HG03025 (cell line): Measurements from ENCODE around the gene TPRN.

Source experiments
- ATAC-seq: cut with Tn5 transposase; IDR thresholded peaks from one replicate; pipeline ENCODE4 v1.9.1; 2021; ENCODE audit warnings: mild to moderate bottlenecking, moderate library complexity; ENCODE audit not compliant: unreplicated experiment, low FRiP score

Gene TPRN

DNA sequence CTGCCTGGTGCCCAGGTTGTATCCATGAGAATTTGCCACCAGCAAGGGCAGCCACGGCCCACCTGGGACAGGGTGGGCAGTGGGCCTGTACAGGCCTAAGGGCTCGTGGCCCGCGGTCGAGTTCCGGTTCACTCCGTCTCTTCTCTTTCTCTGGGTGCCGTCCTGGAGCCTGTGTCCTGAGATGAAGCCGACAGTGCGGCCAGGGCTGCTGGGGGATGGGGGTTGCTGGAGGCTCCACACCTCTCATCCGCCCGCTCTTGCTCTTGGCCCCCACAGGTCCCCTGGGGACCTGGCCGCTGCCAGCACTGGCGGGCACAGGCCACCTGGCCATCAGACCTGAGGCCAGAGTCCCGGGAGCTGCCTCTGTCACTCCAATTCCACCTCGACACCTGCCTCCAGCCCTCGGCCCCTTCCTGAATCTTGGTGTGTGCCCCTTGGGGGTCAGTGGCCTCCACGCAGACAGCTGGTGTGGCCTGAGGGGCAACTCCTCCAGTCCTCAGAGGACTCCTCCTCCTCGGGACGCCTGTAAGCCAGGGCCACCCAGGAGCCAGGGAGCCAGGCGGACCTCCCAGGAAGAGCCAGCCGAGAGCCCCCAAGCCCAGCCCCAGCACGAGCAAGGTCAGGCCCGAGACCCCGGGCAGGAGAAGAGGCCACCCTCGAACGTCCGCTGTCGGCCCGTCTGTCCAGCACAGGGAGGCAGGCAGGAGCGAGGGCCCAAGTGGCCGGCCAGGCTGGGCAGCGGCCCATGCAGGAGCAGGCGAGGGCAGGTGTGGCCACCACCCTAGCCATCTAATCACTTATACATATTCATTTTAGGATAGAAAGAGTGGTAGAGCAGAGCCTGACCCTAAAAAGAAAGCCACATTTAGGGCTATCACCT, 35.9 kb downstream of the TPRN start:
- ATAC-seq: no peak

DNA sequence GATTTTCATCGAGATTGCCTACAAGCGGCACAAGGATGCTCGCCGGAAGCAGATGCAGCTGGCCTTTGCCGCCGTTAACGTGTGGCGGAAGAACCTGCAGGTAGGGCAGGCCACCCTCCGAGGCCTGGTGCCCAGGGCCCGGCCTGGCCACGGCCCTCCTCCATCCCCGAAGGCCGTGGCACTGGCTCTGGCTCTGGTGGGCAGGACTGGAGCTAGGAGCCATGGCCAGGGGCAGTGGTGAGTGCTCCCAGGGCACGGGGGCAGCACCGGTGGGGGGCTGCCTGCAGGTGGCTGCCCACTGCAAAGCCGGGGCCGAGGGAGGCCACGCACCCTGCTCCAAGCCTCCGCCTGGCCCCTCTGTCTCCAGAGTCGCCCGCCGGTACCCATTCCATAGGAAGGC, 36.7 kb downstream of the TPRN start:
- ATAC-seq: no peak

DNA sequence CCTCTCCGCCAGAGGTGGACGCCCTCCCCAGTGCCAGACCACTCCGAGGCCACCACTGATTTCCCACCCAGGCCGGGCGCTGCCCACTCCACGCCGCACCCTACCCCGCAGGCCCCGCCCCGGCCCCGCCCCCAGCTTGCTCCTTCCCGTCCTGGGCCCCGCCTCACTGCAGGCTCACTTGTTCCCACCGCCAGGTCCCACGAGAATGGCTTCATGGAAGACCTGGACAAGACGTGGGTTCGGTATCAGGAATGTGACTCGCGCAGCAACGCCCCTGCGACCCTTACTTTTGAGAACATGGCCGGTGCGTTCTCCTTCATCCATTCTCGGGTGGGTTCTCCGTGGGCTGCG, 37.2 kb downstream of the TPRN start:
- no peak for ATAC-seq

DNA sequence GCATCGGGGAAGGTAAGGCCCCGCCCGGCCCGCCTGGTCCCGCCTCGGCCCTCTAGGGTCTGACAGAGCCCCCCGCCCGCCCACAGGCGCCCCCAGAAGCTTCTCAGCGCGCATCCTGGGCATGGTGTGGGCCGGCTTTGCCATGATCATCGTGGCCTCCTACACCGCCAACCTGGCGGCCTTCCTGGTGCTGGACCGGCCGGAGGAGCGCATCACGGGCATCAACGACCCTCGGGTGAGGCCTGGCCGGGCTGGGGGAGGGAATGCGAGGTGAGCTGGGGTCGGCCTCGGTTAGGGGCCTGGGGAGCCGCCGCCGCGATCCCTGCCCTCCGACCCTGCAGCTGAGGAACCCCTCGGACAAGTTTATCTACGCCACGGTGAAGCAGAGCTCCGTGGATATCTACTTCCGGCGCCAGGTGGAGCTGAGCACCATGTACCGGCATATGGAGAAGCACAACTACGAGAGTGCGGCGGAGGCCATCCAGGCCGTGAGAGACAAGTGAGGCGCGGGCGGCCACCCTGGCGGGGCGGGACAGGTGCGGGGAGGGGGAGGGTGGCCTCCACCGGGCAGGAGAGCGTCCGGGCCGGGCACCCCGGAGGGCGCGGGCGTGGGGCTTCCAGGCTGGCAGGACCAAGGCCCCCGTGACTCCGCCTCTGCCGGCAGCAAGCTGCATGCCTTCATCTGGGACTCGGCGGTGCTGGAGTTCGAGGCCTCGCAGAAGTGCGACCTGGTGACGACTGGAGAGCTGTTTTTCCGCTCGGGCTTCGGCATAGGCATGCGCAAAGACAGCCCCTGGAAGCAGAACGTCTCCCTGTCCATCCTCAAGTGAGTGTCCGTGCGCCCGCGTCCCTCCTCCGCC, 37.8 kb downstream of the TPRN start:
- no peak for ATAC-seq

DNA sequence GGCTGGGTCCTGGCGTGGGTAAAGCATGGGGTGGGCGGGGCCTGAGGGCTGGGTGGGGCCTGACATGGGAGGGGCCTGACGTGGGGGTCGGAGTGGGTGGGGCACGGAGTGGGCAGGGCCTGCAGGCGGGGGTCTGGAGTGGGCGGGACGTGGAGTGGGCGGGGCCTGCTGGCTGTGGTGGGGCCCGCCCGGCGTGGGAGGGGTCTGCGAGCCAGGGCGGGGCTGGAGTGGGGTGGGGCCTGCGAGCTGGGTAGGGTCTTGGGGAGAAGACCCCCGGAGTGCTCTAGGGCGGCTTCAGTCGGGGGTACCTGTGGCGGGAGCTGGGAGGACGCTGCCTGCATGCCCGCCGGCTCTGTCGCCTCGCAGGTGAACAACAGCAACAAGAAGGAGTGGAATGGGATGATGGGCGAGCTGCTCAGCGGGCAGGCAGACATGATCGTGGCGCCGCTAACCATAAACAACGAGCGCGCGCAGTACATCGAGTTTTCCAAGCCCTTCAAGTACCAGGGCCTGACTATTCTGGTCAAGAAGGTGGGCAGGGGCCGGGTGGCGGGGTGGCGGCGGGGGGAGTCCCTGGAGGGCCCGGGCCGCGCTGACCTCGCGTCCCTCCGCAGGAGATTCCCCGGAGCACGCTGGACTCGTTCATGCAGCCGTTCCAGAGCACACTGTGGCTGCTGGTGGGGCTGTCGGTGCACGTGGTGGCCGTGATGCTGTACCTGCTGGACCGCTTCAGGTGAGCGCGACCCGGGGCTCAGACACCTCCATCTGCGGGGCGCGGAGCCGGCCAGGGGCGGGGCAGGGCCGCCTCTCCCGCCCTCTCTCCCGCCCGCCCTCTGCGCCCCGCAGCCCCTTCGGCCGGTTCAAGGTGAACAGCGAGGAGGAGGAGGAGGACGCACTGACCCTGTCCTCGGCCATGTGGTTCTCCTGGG, 38.7 kb downstream of the TPRN start:
- no peak for ATAC-seq

DNA sequence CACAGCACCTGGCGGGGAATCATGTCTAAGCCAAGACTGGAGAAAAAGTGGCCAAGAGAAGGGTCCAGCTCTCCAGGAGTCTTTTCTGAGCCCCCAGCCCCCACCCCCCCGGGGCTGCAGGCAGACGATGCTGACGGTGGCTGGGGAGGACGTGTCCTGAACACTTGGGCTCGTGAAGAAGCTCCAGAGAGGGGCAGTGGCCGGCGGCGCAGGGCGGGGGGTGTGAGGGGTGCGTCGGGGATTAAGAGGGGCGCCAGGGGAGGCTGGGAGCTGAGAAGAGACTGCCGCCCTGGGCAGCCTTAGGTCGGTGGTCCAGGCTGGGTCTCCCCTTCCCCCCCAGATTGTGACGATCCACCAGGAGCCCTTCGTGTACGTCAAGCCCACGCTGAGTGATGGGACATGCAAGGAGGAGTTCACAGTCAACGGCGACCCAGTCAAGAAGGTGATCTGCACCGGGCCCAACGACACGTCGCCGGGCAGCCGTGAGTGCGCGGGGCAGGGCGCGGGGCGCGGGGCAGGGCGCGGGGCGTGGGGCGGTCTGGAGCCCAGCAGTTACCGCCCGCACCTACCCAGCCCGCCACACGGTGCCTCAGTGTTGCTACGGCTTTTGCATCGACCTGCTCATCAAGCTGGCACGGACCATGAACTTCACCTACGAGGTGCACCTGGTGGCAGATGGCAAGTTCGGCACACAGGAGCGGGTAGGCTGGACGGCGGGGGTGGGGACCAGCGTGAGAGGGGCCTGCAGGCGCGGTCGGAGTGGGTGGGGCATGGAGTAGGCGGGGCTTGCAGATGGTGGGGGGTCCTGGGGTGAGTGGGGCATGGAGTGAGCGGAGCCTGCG, 39.6 kb downstream of the TPRN start:
- ATAC-seq: no peak

DNA sequence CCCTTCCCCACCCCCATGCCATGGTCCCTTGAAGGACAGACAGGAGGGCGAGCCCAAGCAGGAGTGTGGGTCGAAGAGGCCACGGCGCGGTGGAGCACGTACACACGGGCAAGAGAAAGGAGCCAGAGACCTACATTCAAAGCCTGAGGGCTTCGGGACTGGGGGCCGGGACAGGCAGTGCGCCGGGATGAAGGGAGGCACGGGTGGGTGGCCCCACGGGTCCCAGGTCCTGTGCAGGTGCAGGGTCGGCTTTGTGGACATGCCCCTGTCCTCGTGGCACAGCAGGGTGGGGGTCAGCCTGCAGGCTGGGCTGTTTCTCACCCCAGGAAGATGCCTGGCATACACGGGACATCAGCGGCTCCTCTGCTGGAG, 40.5 kb downstream of the TPRN start:
- no peak for ATAC-seq

DNA sequence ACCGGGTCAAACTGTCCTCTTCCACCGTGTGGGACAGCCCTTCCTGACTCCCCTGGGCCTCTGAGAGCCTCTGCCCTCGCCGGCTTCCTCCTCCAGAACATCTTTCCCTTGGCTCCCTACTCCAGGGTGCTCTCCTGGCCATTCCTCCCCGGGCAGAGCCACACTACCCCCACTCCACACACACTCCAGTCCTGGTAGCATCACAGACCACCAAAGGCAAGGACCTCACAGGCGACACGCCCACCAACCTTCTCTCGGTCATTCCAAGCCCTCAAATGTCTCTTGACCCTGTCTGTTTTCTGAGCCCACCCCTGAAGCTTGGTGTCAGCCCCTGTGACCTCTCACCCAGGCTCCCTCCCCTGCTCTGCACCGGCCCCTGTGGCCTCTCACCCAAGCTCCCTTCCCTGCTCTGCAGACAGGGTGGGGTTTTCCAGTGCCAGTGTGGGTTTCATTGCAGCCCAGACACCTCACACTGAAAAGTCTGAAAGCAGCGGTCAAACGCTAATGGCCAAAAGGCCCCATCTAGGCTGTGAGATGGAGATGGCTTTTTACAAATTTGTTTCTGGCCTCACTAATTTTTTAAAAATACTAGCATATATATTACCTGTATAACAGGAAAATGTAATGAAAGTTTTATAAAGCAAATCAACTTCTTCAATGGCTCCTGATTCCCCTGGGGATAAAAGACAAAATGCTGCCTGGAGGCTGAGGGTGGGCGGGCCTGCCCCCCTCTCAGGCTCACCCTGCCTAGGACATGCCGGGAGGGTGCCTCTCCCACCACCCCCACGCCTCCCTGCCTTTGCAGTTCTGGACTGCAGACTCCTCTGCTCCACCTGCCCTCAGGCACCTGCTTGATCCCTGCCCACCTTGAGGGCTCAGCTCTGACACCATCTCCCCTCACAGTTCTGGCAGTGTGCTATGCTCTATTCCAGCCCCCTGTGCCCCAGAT, 41.2 kb downstream of the TPRN start:
- ATAC-seq: no peak

DNA sequence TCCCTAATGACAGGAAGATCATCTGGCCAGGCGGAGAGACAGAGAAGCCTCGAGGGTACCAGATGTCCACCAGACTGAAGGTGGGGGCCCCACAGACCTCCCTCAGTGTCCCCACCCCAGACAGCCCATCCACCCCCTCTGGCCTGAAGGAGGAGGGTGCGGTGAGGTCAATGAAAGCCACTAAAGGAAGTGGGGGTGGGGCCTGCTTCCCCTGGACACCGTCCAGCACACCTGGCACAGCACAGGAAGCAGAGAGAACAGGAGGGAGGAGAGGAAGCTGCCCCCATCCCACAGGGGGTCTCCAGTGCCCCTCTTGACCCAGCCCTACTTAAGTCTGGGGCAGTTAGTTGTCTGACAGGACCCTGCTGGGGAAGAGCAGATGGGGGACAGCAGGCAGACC, 41.9 kb downstream of the TPRN start:
- no peak for ATAC-seq

DNA sequence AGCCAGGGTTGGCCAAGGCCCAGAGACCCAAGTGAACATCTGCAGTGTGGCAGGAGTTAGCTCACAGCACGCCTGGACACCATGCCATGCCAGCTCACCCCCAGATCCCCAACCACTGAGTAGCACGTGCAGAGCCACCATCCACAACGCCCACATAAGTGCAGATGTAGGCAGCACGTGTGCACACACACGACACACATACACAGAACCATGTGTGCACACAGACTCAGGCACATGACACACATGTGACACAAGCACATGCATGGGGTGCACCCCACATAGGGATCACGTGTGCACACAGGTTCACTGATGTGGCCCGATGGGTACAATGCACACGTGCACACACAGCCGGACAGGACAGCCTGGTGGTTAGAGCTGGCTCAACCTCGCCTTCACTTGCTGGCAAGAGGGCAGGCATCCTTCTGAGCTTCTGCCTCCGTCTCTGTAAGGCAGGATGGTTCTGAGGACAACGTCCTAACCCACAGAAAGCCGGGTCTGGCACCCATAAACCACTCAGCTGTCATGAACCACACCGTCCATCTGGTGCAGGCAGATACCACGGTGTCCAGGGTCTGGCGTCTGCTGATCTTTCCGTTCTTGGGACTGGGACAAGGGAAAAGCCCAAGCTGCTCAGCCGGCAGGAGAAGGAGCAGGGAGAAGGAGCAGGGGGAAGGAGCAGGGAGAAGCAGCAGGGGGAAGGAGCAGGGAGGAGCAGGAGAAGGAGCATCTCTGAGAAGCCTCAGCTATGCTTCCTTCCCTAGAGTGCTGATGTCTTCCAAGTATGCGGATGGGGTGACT, 42.7 kb downstream of the TPRN start:
- no peak for ATAC-seq

DNA sequence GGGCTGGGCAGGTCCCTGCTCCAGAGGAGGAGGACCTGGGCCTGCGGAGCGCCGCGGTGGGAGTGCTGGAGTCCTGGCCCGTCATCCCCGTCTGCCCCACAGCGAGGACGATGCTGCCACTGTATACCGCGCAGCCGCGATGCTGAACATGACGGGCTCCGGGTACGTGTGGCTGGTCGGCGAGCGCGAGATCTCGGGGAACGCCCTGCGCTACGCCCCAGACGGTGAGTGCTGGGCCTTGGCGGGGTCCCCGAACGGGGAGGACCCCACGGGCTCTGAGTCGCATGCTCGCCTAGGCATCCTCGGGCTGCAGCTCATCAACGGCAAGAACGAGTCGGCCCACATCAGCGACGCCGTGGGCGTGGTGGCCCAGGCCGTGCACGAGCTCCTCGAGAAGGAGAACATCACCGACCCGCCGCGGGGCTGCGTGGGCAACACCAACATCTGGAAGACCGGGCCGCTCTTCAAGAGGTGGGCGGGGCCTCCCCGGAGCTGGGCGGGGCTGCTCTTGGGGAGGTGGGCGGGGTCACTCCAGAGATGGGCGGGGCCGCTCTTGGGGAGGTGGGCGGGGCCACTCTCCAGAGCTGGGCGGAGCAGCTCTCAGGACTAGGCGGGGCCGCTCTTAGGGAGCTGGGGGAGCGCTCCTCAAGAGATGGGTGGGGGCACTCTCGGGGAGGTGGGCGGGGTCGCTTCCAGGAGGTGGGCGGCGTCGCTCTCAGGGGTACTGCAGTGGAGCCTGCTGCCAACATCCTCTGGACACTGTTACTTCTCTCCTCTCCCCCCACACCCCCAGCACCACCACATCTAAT, 43.8 kb downstream of the TPRN start:
- ATAC-seq: no peak

DNA sequence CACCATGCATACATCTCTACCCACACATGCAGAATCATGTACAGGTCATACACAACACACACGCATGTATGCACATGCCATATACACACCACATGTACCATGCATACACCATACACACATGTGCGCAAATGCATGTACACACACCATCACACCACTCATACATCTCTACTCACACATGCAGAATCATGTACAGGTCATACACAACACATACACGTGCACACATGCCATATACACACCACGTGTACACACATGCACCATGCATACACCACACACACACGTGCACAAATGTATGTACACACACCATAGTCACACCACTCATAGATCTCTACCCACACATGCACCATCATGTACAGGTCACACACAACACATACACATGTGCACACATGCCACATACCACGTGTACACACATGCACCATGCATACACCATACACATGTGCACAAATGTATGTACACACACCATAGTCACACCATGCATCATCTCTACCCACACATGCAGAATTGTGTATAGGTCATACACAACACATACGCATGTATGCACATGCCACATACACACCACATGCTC, 47.6 kb downstream of the TPRN start:
- ATAC-seq: no peak

DNA sequence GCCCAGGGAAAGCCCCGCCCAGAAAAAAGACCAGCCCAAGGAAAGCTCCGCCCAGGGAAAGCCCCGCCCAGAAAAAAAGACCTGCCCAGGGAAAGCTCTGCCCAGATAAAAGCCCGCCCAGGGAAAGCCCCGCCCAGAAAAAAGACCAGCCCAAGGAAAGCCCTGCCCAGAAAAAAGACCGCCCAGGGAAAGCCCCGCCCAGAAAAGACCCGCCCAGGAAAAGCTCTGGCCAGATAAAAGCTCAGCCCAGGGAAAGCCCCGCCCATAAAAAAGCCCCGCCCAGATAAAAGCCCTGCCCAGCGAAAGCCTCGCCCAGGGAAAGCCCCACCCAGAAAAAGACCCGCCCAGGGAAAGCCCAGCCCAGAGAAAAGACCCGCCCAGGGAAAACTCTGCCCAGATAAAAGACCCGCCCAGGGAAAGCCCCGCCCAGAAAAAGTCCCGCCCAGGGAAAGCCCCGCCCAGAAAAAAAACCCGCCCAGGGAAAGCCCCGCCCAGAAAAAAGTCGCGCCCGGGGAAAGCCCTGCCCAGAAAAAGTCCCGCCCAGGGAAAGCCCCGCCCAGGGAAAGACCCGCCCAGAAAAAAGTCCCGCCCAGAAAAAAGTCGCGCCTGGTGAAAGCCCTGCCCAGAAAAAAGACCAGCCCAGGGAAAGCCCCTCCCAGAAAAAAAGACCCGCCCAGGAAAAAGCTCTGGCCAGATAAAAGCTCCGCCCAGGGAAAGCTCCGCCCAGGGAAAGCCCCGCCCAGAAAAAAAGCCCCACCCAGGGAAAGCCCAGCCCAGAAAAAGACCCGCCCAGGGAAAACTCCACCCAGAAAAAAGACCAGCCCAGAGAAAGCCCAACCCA, 49.7 kb downstream of the TPRN start:
- ATAC-seq: peak; percentile 45

DNA sequence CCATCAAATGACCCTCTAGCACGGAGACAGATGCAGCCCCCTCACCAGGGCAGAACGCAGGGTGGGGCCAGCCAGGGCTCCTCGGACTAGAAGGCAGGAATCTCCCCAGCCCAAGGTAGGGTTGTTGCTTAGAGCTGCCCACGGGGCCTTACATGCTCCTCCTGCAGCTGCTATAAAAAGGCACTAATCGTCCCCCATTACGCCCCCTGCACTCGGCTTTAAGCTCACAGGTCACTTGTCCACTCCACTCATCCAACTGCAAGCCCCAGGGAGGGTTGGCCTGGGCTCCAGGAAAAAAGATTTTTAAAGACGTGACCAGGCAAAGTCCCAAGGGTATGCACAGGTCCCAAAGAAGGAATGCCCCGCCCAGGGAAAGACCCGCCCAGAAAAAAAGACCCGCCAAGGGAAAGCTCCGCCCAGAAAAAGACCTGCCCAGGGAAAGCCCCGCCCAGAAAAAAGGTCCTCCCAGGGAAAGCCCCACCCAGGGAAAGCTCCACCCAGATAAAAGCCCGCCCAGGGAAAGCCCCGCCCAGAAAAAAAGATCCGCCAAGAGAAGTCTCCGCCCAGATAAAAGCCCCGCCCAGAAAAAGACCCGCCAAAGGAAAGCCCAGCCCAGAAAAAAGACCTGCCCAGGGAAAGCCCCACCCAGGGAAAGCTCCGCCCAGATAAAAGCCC, 50.5 kb downstream of the TPRN start:
- peak; percentile 7 for ATAC-seq

DNA sequence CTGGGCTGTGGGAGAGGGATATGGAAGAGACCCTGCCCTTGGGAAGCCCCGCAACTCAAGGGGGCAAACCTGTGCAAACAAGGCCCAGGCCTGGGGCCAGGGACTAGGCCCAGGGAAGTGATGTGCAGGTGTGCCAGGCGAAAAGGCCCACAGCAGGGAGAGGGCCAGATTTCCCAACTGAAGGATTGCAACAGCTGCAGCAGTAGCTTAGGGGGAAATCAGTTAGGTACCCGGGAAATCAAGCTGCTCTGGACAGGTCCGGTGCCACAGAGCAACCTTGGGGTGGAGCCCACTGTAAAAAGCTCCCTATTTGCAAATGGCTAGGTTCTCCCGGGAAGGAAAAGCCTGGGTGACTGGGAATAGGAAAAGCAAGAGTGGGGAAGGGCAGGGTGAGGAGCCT, 51.2 kb downstream of the TPRN start:
- ATAC-seq: no peak
